Karpas-422 (cell line): ENCODE measurements around the gene GRIP1. TPM values are rescaled to one million over a fixed set of nuclear protein-coding genes. Genes with fewer than 3 reads are reported as not detected.

Source experiments
- DNase-seq: peaks from one replicate; pipeline ENCODE4 v3.0.0-alpha.2; 2015
- H2AFZ ChIP-seq: fragments of 200-600 bp; sonication (generic); 2 replicates; pipeline ENCODE4 v1.6.1; 2014; ENCODE audit warnings: antibody characterized with exemption, low read length, mixed read lengths
- H3K27ac ChIP-seq: fragments of 200-600 bp; sonication (generic); 2 replicates; pipeline ENCODE4 v1.5.1; 2014; ENCODE audit warnings: mild to moderate bottlenecking, low read length, moderate library complexity
- H3K27me3 ChIP-seq: fragments of 200-600 bp; sonication (generic); 2 replicates; pipeline ENCODE4 v1.6.1; 2014; ENCODE audit warnings: low read length, mixed read lengths
- H3K36me3 ChIP-seq: fragments of 200-600 bp; sonication (generic); 2 replicates; pipeline ENCODE4 v1.6.1; 2014; ENCODE audit warnings: low read length, mixed read lengths; ENCODE audit not compliant: insufficient read depth
- H3K4me1 ChIP-seq: fragments of 200-600 bp; sonication (generic); 2 replicates; pipeline ENCODE4 v1.6.1; 2014; ENCODE audit warnings: mild to moderate bottlenecking, low read length, mixed read lengths
- H3K4me2 ChIP-seq: fragments of 200-600 bp; sonication (generic); 2 replicates; pipeline ENCODE4 v1.6.1; 2014; ENCODE audit warnings: low read length, low read depth, mild to moderate bottlenecking; ENCODE audit not compliant: poor library complexity, severe bottlenecking
- H3K4me3 ChIP-seq: fragments of 200-600 bp; sonication (generic); 2 replicates; pipeline ENCODE4 v1.5.1; 2014; ENCODE audit warnings: mild to moderate bottlenecking, antibody characterized with exemption, low read length, mixed read lengths
- H3K79me2 ChIP-seq: fragments of 200-600 bp; sonication (generic); 2 replicates; pipeline ENCODE4 v1.6.1; 2014; ENCODE audit warnings: mild to moderate bottlenecking, low read length, mixed read lengths
- H3K9ac ChIP-seq: fragments of 200-600 bp; sonication (generic); 2 replicates; pipeline ENCODE4 v1.6.0; 2014; ENCODE audit warnings: low read length
- H3K9me2 ChIP-seq: fragments of 200-600 bp; sonication (generic), shearing (Covaris generic); replicated peaks from 2 replicates; pipeline ENCODE4 v1.6.0; 2014; ENCODE audit warnings: mild to moderate bottlenecking, low read length, moderate library complexity; ENCODE audit not compliant: insufficient read depth
- H3K9me3 ChIP-seq: fragments of 300-700, 200-600 bp; sonication (generic); 2 replicates; pipeline ENCODE4 v1.6.1; 2014; ENCODE audit warnings: low read length, mixed read lengths
- H4K20me1 ChIP-seq: fragments of 200-600 bp; sonication (generic); 2 replicates; pipeline ENCODE4 v1.6.1; 2014; ENCODE audit warnings: mild to moderate bottlenecking, antibody characterized with exemption, low read length, low read depth; ENCODE audit not compliant: insufficient read depth
- total RNA-seq: library from RNA; depleted of rRNA; stranded (reverse); fragments of >200 nt; shearing (Covaris generic); gene quantifications from 2 replicates; pipeline ENCODE4 v1.2.3, GENCODE V29; 2014; ENCODE audit warnings: low replicate concordance

The GRIP1 gene
- total RNA-seq, 1 experiment from 2014 or later: 4.5 TPM

DNA sequence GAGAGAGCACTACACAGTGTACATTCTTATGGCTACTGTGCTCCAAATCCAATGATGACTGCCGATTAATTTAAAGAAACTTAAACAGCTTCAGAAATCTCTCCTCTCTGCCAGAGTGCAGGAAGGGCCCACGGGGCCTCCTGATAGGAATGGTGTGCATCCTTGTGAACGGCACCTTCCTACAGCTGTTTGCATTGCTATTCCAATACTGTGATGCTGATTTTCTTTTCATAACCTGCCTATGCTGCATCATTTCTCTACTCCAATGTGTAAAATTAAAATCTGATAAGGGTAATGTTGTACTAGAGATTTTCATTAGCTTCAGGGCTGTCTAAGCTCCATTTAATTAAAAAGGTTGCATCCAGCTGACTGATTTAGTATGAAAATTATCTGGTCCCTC lies 217.5 kb downstream of the GRIP1 start:
- no peak overlapping the region for H3K27ac ChIP-seq
- no peaks in the 10 kb centered on the region for H3K36me3 ChIP-seq
- H3K4me3 ChIP-seq: no peak overlapping the region
- no peaks in the 10 kb centered on the region for H3K27me3 ChIP-seq
- H3K9ac ChIP-seq: no peak overlapping the region
- H4K20me1 ChIP-seq: no peaks in the 10 kb centered on the region
- H3K4me1 ChIP-seq: no peaks in the 10 kb centered on the region
- no peak overlapping the region for H2AFZ ChIP-seq
- H3K9me2 ChIP-seq: no peaks in the 10 kb centered on the region
- no peaks in the 10 kb centered on the region for H3K9me3 ChIP-seq
- no peaks in the 10 kb centered on the region for H3K79me2 ChIP-seq
- H3K4me2 ChIP-seq: no peak overlapping the region
- DNase-seq: no peak

- H2AFZ ChIP-seq: no peak overlapping the region
- no peaks in the 10 kb centered on the region for H3K9me2 ChIP-seq
- H3K36me3 ChIP-seq: no peaks in the 10 kb centered on the region
- DNase-seq: no peak
- no peak overlapping the region for H3K9ac ChIP-seq
- H3K79me2 ChIP-seq: no peaks in the 10 kb centered on the region
- H3K9me3 ChIP-seq: no peaks in the 10 kb centered on the region
- H3K4me1 ChIP-seq: no peaks in the 10 kb centered on the region
- no peaks in the 10 kb centered on the region for H3K27me3 ChIP-seq
- no peak overlapping the region for H3K4me2 ChIP-seq
- no peak overlapping the region for H3K4me3 ChIP-seq
- no peaks in the 10 kb centered on the region for H4K20me1 ChIP-seq
- no peak overlapping the region for H3K27ac ChIP-seq
Observed at GRCh38 chr12:66459944-66460482, 218.9 kb downstream of the GRIP1 start.

- Histone ChIP-seq H3K4me3 (no peak overlapping the region), H3K79me2 (no peaks in the 10 kb centered on the region), H2AFZ (no peak overlapping the region), H3K4me1 (no peaks in the 10 kb centered on the region), H3K27ac (no peak overlapping the region), H3K27me3 (no peaks in the 10 kb centered on the region), H3K4me2 (no peak overlapping the region), H3K36me3 (no peaks in the 10 kb centered on the region), H3K9ac (no peak overlapping the region), H4K20me1 (no peaks in the 10 kb centered on the region), H3K9me3 (no peaks in the 10 kb centered on the region), H3K9me2 (no peaks in the 10 kb centered on the region)
- DNase-seq: no peak
Observed at GRCh38 chr12:66456612-66457011, 222.3 kb downstream of the GRIP1 start.

DNA sequence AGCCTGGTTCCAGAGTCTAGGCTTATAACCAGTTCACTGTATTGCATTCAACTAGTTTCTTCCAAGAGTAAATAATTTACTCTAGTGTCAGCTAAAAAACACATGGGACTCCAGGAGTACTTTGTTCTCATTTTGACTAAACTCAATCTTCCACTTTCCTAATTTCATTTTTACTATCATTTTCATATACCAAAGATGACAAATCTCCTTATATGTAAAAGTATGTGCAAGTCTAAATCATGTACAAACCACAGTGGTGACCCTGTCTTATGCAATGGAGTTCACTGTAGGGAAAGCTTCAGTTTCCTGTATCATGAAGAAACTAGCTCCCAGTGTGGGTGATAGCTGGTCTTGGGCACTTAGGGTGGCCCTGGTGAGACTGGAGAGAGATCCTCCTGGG lies 225.0 kb downstream of the GRIP1 start:
- no peaks in the 10 kb centered on the region for H3K27me3 ChIP-seq
- no peaks in the 10 kb centered on the region for H4K20me1 ChIP-seq
- H3K4me2 ChIP-seq: no peak overlapping the region
- no peak overlapping the region for H3K4me3 ChIP-seq
- H3K79me2 ChIP-seq: no peaks in the 10 kb centered on the region
- H2AFZ ChIP-seq: no peak overlapping the region
- no peak overlapping the region for H3K9ac ChIP-seq
- H3K36me3 ChIP-seq: no peaks in the 10 kb centered on the region
- DNase-seq: no peak
- no peak overlapping the region for H3K27ac ChIP-seq
- H3K9me2 ChIP-seq: no peaks in the 10 kb centered on the region
- H3K4me1 ChIP-seq: no peaks in the 10 kb centered on the region
- no peaks in the 10 kb centered on the region for H3K9me3 ChIP-seq

DNA sequence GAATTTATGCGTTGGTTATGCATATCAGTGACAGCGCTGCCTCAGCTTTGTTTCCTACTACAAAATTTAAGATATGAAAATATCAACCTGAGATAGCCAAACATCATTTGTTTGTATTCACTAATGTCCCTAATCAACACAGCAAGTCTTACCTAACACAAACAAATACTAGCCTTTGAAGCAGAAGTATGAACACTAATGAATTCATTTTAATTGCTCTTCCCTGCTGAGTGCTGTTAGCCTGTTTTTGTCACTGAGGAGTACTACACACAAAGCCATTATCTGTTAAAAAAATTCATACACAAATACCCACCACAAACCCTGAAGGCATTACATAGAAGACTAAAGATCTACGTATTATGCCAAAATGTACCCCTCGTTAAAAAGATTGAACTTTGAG lies 225.8 kb downstream of the GRIP1 start:
- H3K9me3 ChIP-seq: no peaks in the 10 kb centered on the region
- H3K9ac ChIP-seq: no peak overlapping the region
- H4K20me1 ChIP-seq: no peaks in the 10 kb centered on the region
- H3K4me2 ChIP-seq: no peak overlapping the region
- no peak overlapping the region for H3K4me3 ChIP-seq
- DNase-seq: no peak
- no peaks in the 10 kb centered on the region for H3K79me2 ChIP-seq
- H3K4me1 ChIP-seq: no peaks in the 10 kb centered on the region
- H2AFZ ChIP-seq: no peak overlapping the region
- no peaks in the 10 kb centered on the region for H3K27me3 ChIP-seq
- H3K36me3 ChIP-seq: no peaks in the 10 kb centered on the region
- no peaks in the 10 kb centered on the region for H3K9me2 ChIP-seq
- H3K27ac ChIP-seq: no peak overlapping the region

DNA sequence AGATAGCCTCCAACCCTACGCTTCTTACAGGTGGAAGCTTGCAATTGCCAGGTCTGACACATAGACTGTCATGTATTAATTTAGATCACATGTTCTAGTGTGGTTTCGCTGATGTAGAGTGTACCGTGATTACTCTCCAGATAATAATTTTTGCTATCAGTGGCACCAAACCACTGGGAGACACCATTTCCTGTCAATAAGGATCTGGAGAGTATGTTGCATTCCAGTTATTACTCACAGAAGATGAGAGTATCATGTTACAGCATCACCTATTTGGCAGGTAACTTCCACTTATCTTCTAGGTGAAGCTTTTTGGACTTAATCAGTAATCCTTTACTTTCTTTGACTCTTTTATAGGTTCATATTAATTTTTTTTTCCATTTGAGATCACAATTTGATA lies 229.3 kb downstream of the GRIP1 start:
- H3K4me2 ChIP-seq: no peak overlapping the region
- no peak overlapping the region for H3K9ac ChIP-seq
- H3K4me3 ChIP-seq: no peak overlapping the region
- DNase-seq: no peak
- no peaks in the 10 kb centered on the region for H3K9me2 ChIP-seq
- no peak overlapping the region for H2AFZ ChIP-seq
- no peaks in the 10 kb centered on the region for H3K27me3 ChIP-seq
- no peaks in the 10 kb centered on the region for H3K9me3 ChIP-seq
- H4K20me1 ChIP-seq: no peaks in the 10 kb centered on the region
- H3K4me1 ChIP-seq: no peaks in the 10 kb centered on the region
- no peaks in the 10 kb centered on the region for H3K36me3 ChIP-seq
- no peak overlapping the region for H3K27ac ChIP-seq
- no peaks in the 10 kb centered on the region for H3K79me2 ChIP-seq

DNA sequence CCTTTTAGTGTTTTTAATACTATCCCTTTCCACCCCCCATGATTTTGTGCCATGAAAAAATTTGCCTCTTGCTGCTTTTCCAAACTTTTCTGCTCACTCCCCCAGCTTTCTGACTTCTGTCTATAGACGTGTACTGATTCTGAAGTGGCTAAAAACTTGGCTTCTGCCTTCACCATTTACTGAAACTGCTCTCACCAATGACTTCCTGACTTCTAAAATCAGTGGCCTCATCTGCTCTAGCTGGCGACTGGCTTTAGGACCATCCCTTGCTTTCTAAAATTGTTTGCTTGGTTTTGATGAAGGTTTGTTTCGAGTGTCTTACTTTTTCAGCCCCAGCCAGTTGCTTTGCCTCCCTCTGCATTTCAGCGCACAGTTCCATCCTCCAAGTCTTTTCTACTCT lies 231.2 kb downstream of the GRIP1 start:
- no peak for DNase-seq
- no peak overlapping the region for H3K4me3 ChIP-seq
- H3K9me2 ChIP-seq: no peaks in the 10 kb centered on the region
- no peak overlapping the region for H3K27ac ChIP-seq
- no peaks in the 10 kb centered on the region for H3K4me1 ChIP-seq
- H2AFZ ChIP-seq: no peak overlapping the region
- H3K4me2 ChIP-seq: no peak overlapping the region
- H3K9me3 ChIP-seq: no peaks in the 10 kb centered on the region
- no peaks in the 10 kb centered on the region for H4K20me1 ChIP-seq
- no peaks in the 10 kb centered on the region for H3K79me2 ChIP-seq
- no peak overlapping the region for H3K9ac ChIP-seq
- H3K27me3 ChIP-seq: no peaks in the 10 kb centered on the region
- H3K36me3 ChIP-seq: no peaks in the 10 kb centered on the region

DNA sequence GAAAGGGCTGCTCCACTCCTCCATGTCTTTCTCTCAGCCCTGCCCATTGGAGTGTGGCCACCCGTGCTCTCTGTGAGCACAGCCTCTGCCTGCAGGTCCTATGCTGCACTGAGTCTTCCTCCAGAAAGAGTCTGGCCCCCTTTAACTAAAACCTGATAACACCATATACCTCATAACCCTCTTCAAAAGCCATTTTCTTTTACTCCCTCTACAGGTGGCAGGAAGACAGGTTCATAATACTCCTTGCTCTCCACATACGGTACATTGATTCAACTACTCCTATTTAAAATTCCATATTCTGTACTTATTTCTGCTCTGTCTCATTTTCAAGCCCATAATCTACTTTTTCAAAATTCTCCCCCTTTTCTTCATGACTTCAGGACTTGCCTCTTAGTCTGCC lies 232.6 kb downstream of the GRIP1 start:
- H3K4me2 ChIP-seq: no peak overlapping the region
- H3K27me3 ChIP-seq: no peaks in the 10 kb centered on the region
- H3K27ac ChIP-seq: no peak overlapping the region
- no peaks in the 10 kb centered on the region for H3K79me2 ChIP-seq
- no peak overlapping the region for H2AFZ ChIP-seq
- no peaks in the 10 kb centered on the region for H3K4me1 ChIP-seq
- no peaks in the 10 kb centered on the region for H3K9me2 ChIP-seq
- H4K20me1 ChIP-seq: no peaks in the 10 kb centered on the region
- no peaks in the 10 kb centered on the region for H3K9me3 ChIP-seq
- H3K4me3 ChIP-seq: no peak overlapping the region
- no peak overlapping the region for H3K9ac ChIP-seq
- DNase-seq: peak; percentile 42
- no peaks in the 10 kb centered on the region for H3K36me3 ChIP-seq
